Body of pancreas (tissue), 4 donors: ENCODE data around the gene FA2H. TPM values are rescaled to one million over a fixed set of nuclear protein-coding genes. Genes with fewer than 3 reads are reported as not detected.
"Not testable (repeated sequence)": the region's sequence is repeated elsewhere in the genome, so short reads cannot be mapped to it uniquely, and the experiment has no call there.

Experiments
- ATAC-seq: fragments of 150-250 bp; one replicate; pipeline ENCODE4 v1.9.1; 2016
- DNase-seq, 4 donors: peaks; one replicate each; pipeline ENCODE4 v3.0.0-alpha.2; 2019
- H3K27ac ChIP-seq, 4 donors: fragments of 200-600 bp; sonication (generic); 1 replicate in 3 of 4; 2 replicates in 1 of 4; pipeline versions ENCODE4 v1.5.1 to v1.6.1; 2016 to 2019; ENCODE audit warnings: mild to moderate bottlenecking in 1 of 4, mixed read lengths in 1 of 4, moderate library complexity in 1 of 4
- H3K27me3 ChIP-seq, 2 donors: fragments of 200-600 bp; sonication (generic); one replicate each; pipeline ENCODE4 v1.6.0; 2016; ENCODE audit warnings: mild to moderate bottlenecking in 1 of 2
- H3K36me3 ChIP-seq, 2 donors: fragments of 200-600 bp; sonication (generic); replicated peaks in 1 of 2; 2 replicates each; pipeline ENCODE4 v1.5.1; 2016; ENCODE audit warnings: low read depth in 2 of 2; ENCODE audit not compliant: insufficient read depth in 1 of 2
- H3K4me1 ChIP-seq: fragments of 200-600 bp; sonication (generic); one replicate; pipeline ENCODE4 v1.6.0; 2016
- H3K4me3 ChIP-seq, 2 donors: fragments of 200-600 bp; sonication (generic); 1 replicate in 1 of 2; 2 replicates in 1 of 2; pipeline ENCODE4 v1.5.1; 2016 to 2019
- H3K9me3 ChIP-seq, 3 donors: fragments of 200-600 bp; sonication (generic); 1 replicate in 2 of 3; 2 replicates in 1 of 3; pipeline ENCODE4 v1.5.1; 2016
- CTCF ChIP-seq, 7 experiments: fragments of 450-650 bp in 4 of 7; fragments of 200-600 bp in 3 of 7; sonication (generic) in 3 of 7; IDR thresholded peaks; one replicate each; pipeline ENCODE4 v1.5.1; 2016 to 2019; ENCODE audit warnings: antibody characterized with exemption in 7 of 7
- POLR2A ChIP-seq, 3 donors: fragments of 450-650 bp; IDR thresholded peaks; one replicate each; pipeline ENCODE4 v1.6.1; 2016; ENCODE audit warnings: antibody characterized with exemption in 3 of 3, mild to moderate bottlenecking in 2 of 3
- WGBS, 2 donors: methylation state at CpG; one replicate each; pipeline ENCODE4 v1.1.5; 2017; 5-methylcytosine and 5-hydroxymethylcytosine counted together
- intact Hi-C: fragments of 100-400 bp; cut with DNase I; formaldehyde crosslinking; loops from one replicate; pipeline ENCODE4 v1.15.1; 2023
- total RNA-seq, 2 donors: library from RNA; depleted of rRNA; stranded (reverse); fragments of >200 nt; gene quantifications; one replicate each; pipeline ENCODE4 v1.1.0, GENCODE V29; 2016

Gene FA2H
- total RNA-seq, 2 donors from 2014 or later: 3.3 to 5.4 TPM

GRCh38 chr16:74725651-74726455, 48.8 kb downstream of the FA2H start:
- WGBS, 2 donors: 91 to 92% methylated on average over 12 of the region's 12 CpGs
- no peaks in the 10 kb centered on the region for H3K9me3 ChIP-seq
- ATAC-seq (no peak), DNase-seq (no peak)
- H3K4me3 ChIP-seq: no peak overlapping the region
- H3K4me1 ChIP-seq: peaks cover 17% of the 10 kb centered on the region
- no peak overlapping the region for H3K27ac ChIP-seq
- H3K36me3 ChIP-seq: no peaks in the 10 kb centered on the region
- no peaks in the 10 kb centered on the region for H3K27me3 ChIP-seq
- intact Hi-C loops: no loop called here
- TF ChIP-seq POLR2A (IDR thresholded peaks at IDR 0.05) (no peak), CTCF (IDR thresholded peaks at IDR 0.05) (no peak)

- DNase-seq: no peak
- intact Hi-C loops: no loop called here
- H3K9me3 ChIP-seq: no peaks in the 10 kb centered on the region
Measured at GRCh38 chr16:74724820-74725549, 49.6 kb downstream of the FA2H start.

GRCh38 chr16:74723256-74723655, 51.4 kb downstream of the FA2H start:
- 60 to 93% methylated on average over 7 of the region's 7 CpGs for WGBS, 2 donors
- intact Hi-C loops: no loop called here
- no peak for ATAC-seq
- no peaks in the 10 kb centered on the region for H3K9me3 ChIP-seq
- no peaks in the 10 kb centered on the region for H3K4me1 ChIP-seq
- no peak for DNase-seq
- no peaks in the 10 kb centered on the region for H3K36me3 ChIP-seq
- no peaks in the 10 kb centered on the region for H3K27me3 ChIP-seq
- no peak for TF ChIP-seq CTCF (IDR thresholded peaks at IDR 0.05)
- TF ChIP-seq POLR2A (IDR thresholded peaks at IDR 0.05): no peak
- H3K4me3 ChIP-seq: no peak overlapping the region
- no peak overlapping the region for H3K27ac ChIP-seq

More at GRCh38 chr16:74724820-74725549, 49.6 kb downstream of the FA2H start:
- H3K4me1 ChIP-seq: peaks cover 9% of the 10 kb centered on the region
- 80 to 97% methylated on average over 2 to 19 of the region's 19 CpGs for WGBS, 2 donors
- H3K36me3 ChIP-seq: no peaks in the 10 kb centered on the region
- no peaks in the 10 kb centered on the region for H3K27me3 ChIP-seq
- no peak overlapping the region for H3K4me3 ChIP-seq
- no peak overlapping the region for H3K27ac ChIP-seq
- TF ChIP-seq CTCF (IDR thresholded peaks at IDR 0.05): no peak
- TF ChIP-seq POLR2A (IDR thresholded peaks at IDR 0.05): no peak
- no peak for ATAC-seq

GRCh38 chr16:74722156-74722555, 52.5 kb downstream of the FA2H start:
- H3K27ac ChIP-seq, ATAC-seq, H3K4me3 ChIP-seq, H3K27me3 ChIP-seq, H3K36me3 ChIP-seq, intact Hi-C loops, H3K4me1 ChIP-seq, H3K9me3 ChIP-seq, DNase-seq: not testable (repeated sequence)
- 92 to 95% methylated on average over 2 of the region's 2 CpGs for WGBS, 2 donors

GRCh38 chr16:74721716-74722115, 52.9 kb downstream of the FA2H start:
- no peak for ATAC-seq
- Histone ChIP-seq H3K4me1 (no peaks in the 10 kb centered on the region), H3K27me3 (no peaks in the 10 kb centered on the region), H3K27ac (no peak overlapping the region), H3K4me3 (no peak overlapping the region), H3K36me3 (no peaks in the 10 kb centered on the region), H3K9me3 (no peaks in the 10 kb centered on the region)
- DNase-seq: no peak
- 77 to 90% methylated on average over 10 to 11 of the region's 11 CpGs for WGBS, 2 donors
- TF ChIP-seq POLR2A (IDR thresholded peaks at IDR 0.05) (no peak), CTCF (IDR thresholded peaks at IDR 0.05) (no peak)
- intact Hi-C loops: no loop called here
